ENCODE measurements around the gene CYB561D2. TPM values are rescaled to one million over a fixed set of nuclear protein-coding genes. Genes with fewer than 3 reads are reported as not detected.
A peak's percentile ranks its signal among the peaks of the same experiment; 100 is the strongest.

Gene CYB561D2
- total RNA-seq, 1 experiment from 2014 or later, result 32.8 TPM

DNA sequence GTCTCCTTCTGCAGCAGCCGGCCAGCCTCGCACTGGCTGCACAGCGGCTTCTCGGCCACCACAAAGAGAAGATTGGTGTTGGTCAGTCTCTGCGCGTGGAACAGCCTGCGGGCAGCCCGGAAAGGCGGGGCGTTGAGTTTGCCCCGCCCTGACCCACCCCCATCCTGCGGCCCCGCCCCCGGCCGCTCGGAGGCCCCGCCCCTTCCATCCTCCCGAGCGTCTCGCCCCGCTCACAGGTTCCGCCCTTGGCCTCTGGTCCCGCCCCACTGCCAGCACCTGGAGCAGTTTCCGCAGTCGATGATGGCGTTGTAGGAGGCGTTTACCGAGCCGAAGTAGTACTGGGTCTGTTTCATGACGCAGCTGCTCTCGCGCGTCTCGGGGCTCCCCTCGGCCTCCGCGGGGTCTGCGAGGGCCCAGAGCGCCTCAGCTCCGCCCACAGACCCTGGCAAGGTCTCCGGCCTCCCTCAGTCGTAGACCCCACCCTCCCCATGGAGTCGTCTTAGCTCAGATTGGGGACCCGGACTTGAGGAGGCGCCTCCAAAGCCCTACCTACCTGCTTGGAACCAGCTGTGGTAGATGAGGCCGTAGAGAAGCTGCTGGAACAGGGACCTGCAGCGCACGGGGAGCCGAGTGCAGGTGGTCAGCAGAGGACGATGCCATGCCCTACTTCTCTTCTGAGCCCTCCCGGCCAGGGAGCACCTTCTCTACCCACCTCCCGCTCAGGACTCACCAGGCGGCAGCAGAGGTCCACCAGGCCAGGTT, 14.6 kb downstream of the CYB561D2 start:
- no peak for DNase-seq (ENCODE audit: low read depth)

DNA sequence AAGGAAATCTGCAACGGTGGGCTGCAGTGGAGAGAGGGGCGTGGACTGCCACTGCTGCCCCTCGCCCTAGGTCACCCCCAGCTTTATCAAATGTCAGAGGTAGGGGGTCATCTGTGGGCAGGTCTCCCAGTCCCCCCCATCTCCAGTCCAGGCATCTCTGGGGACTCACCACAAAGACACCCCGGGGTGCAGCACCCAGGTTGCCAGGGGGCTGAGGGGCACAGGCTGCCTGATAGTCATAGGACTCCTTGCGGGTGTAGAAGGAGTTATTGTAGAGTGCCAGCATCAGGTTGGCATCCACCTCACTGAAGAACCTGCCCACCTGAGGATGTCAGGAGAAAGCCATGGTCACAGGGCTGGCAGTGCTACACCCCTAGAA, 15.2 kb downstream of the CYB561D2 start:
- DNase-seq (ENCODE audit: low read depth), result no peak

DNA sequence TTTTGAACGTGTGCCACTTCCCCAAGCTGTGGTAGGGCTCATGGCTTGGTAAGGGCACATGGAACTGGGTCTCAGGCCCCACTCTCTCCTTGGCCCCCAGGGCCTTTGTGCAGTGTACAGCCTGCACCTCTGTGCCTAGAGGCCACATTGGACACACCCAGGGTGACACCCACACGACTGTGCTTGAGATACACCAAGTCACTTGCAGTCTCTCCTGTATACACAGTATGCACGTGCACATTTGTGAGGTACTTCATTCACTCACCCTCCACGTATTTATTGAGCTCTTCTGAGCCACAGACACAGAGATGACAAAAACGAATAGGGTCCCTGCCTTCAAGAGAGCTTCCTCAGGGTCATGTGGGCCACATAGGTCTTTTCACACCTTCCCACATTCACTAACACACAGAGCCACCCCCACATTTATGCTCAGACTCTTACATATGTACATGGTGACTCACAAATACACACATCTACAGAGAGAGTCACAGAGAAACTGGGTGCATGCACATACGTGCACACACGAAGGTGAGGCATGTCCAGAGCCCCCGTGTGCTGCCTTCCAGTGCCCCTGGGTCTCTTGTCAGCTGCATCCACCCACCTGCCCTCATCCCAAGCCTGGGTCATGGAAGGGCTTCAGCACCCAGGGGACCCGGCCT, 18.5 kb downstream of the CYB561D2 start:
- no peak for DNase-seq (ENCODE audit: low read depth)

DNA sequence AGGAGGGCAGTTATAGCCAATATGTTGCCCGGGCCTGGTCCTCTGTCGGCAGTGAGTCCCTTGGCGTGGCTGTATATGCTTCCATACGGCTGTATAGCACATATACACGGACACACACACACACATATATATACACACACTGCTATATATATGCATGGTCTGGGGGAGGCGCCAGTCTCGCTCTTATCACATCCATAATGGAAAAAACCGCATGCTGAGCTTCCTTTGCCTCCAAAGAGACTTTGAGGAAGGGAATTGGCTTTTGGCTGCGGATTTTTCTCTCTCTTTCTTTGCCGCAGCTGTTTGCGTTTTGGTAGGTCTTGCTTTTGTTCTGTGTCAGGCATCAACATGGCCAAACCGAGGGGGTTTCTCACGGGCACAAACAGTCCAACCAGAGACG, 19.9 kb downstream of the CYB561D2 start:
- peak; percentile 31 for DNase-seq (ENCODE audit: low read depth)

DNA sequence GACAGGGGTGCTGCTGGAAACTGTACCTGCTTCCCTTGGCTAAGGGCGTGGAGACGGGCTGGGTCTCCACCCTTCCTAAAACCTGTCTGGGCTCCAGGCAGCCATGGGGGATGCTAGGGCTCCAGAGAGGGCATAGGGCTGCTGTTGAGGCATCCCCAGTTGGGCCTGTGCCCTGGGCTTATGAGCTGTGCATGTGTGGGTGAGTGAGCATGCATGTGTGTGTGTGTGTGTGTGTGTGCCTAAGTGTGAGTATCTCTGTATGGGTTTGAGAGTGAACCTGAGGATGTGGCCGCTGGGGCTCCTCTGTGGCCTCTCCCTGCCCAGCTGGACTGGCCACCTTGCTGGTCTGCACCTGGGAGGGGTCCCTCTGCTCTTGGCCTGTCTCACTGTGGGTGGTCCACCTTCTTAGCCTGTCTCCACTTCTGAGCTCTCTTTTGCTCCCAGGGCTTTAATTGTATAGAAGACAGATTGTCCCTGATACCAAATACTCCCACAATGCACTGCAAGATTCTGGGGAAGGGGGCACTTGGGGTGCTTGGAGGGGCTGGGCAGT, 20.5 kb downstream of the CYB561D2 start:
- no peak for DNase-seq (ENCODE audit: low read depth)

DNA sequence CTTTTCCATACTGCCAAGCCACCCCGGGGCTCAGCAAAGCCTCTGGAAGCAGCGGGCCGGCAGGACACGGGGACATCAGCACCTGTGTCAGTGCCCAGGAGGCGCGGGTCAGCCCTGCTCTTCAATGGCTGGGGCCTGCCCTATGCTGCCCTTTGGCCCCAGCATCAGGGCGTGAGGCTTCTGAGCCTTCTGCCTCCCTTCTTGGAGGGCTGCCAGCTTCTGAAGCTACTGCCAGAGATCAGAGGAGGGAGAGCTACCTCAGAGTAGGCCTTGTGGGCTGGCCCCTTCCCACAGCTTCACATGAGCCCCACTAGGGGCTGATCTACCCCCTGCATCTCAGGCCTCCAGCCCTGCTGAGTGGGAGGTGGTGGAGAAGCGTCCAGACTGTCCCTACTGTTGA, 21.7 kb downstream of the CYB561D2 start:
- no peak for DNase-seq (ENCODE audit: low read depth)

DNA sequence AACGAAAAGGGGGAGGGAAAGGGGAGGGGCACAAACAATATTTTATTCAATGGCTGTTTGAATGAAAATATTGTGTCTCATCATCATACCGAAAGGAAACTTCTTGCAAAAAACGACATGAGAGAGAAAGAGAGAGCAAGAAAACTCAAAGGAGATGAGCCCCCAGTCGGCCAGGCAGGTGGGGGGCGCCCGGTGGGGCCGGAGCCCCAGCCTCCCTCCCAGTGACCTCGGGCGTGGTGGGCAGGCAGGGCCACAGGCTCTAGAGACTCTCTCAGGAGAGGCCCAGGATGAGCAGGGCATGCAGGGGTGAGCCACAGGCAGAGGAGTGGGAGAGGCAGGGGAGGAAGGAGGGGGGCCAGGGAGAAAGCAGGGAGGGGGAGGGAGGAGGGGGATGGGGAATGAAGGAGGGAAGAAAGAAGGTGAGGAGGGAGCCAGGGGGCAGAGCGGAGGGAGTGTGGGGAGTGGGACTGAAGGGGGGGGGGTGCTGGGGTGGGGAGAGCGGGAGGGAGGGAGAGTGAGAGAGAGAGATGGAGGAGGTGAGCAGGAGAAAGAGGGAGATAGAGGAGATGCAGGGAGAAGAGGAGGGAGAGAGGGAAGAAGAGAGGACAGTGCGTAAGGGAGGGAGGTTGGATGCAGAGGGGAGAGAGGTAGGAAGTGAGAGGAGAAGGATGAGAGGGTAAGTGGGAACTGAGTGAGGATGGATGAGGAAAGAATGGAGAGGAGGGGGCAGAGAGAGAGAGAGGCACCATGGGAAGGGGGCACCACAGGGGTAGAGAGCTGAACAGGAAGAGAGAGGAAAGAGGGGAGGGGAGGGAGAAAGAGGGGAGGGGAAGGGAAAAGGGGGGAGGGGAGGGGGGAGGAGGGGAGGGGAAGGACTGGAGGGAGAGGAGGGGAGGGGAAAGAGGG, 22.7 kb downstream of the CYB561D2 start:
- no peak for DNase-seq (ENCODE audit: low read depth)

DNA sequence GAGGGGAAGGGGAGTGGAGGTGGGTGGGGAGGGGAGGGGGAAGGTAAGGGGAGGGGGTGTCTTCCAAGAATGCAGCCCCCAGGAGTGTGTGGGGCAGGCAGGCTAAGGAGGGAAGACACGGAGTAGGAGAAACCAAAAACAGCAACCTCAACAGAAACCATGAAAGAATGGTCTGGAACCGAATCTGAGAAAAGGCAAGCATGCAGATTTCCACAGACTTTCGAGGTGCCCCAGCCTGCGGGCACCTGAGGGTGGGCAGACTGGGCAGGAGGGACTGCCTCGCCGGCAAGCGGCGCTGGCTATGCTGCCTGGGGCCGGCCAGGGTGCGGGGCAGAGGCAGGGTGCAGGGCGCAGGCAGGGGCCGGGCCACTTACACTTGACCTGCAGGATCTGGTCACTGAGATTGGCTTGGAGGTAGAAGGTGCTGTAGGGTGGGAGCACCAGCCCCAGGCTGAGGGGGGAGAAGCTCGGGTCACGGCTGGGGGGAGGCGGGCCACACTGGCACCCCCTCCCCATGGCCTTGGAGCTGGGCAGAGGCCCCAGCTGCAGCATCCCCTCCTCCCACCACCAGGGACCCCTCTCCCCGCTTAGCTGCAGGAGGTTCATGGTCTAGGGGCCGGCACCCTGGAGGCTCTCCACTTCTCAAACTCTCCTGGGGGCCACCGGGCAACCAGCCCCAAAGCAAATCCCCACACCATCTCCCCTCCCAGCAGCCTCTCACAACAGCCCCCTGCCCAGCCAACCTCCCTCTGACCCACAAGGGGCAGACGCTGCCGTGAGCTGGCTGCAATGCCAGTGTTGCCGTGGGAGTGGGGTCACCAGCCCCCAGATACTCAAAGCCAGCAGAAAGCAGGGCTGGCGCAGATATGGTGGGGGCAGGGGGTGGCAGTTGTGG, 23.9 kb downstream of the CYB561D2 start:
- DNase-seq (ENCODE audit: low read depth), result no peak

DNA sequence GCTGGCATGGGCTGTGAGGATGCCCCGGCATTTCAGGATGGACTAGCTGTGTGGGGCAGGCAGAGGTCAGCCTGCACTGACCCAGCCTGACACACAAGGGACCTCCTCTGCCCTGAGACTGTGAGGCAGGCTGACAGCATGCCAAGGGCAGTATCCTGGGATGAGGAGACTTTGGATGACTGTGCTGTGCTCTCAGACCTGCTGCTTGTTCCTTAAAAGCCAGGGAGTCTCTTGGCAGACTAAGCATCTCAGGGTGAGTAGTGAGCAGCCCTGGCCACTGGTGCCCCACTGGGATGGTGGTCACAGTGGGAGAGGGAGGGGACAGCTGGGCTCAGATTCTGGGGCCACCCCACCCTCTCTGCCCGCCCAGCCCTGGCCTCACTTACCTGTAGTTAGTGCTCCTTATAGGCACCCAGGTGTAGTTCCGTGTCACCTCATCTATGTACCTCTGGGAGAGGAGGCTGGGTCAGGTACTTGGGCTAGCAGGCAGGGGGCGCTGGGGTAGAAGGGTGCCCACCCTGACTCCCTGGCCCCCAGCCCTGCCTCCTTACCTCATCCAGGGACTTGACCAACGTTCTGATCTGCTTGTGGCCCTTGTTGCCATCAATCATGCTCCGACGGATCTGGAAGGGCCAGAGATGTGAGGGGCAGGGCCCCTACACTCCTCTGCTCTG, 24.7 kb downstream of the CYB561D2 start:
- no peak for DNase-seq (ENCODE audit: low read depth)

DNA sequence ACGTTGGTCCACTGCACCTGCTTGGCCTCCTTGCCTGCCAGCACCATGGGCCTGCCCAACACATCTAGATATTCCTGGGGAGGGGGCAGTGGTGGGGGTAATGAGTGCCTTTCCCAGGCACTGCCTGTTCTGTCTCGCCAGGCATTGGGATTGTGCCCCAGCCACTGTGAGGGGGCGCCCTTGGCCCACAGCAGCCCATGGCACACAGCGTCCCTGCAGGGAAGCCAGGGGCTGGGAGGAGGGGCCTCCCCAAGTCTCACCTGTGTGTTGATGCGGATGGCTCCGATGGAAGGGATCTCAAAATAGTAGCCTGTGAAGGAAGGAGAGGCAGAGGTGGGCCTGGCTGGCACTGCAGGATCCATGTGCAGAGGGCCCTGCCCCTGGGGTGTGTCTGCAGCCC, 27.4 kb downstream of the CYB561D2 start:
- no peak for DNase-seq (ENCODE audit: low read depth)

DNA sequence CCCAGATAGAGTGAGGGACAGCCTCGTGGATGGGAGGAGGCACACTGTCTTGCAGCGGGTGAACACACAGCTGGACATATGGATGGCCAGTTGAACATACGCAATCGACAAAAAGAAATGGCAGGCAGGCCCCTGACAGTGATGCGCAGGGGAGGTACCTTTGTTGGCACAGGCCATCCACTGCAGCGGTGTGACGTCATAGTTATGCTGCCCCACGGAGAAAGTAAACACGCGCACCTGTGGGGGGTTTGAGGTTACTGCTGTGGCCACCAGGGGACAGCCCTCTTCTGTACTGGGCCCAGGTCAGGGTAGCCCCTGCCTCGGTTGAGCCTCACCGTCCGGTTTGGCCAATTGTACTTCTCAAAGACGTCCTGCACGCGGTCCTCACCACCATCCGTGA, 28.1 kb downstream of the CYB561D2 start:
- no peak for DNase-seq (ENCODE audit: low read depth)

DNA sequence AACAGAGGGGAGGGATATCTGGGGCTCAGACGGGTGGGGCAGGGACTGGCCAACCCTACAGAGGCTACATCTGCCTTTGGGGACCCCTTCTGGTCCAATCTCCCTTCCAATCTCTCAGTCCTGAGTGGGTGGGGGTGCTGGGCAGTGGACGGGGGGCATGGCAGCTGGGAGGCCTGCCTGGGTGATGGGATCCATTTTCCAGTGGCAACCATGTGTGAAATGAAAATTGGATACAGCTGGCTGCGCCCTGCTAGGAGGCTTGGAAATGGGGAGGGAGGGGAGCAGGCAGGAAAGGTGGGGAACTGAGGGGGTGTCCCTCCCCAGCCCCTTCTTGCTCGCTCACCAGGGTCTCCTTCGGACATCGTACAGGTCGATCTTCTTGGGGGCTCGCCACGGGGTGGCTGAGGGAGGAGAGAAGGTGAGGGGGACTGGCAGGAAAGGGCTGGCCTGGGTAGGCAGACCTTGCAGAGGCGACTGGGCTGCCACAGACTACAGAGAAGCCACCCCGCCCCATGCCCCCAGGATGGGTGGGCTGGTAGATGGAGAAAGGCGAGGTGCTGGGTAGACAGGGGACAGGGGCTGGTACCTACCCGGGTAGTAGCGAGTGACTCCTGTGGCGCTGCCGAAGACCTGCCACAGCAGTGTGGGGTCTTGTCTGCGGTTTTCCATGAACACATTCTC, 29.9 kb downstream of the CYB561D2 start:
- no peak for DNase-seq (ENCODE audit: low read depth)

DNA sequence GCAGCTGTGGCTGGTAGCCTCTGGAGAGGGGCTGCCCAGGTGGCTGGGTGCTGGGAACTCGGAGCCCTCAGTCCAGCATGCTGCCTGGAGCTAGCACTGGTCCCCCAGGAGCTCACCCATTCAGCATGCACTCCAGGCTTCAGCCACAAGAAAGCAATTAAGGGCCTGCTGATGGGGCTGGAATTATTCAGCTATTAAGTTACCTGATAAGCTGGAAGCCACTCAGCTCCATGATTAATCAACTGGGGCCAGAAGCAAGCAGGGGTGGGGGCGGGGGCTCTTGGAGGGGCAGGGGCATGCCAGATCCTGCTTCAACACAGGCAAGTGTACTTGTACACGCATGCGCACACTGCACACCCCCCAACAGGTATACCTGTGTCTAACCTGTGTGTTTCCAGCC, 30.7 kb downstream of the CYB561D2 start:
- DNase-seq (ENCODE audit: low read depth), result no peak

- DNase-seq (ENCODE audit: low read depth), result no peak
Observed at GRCh38 chr3:50382722-50383121, 32.1 kb downstream of the CYB561D2 start.

DNA sequence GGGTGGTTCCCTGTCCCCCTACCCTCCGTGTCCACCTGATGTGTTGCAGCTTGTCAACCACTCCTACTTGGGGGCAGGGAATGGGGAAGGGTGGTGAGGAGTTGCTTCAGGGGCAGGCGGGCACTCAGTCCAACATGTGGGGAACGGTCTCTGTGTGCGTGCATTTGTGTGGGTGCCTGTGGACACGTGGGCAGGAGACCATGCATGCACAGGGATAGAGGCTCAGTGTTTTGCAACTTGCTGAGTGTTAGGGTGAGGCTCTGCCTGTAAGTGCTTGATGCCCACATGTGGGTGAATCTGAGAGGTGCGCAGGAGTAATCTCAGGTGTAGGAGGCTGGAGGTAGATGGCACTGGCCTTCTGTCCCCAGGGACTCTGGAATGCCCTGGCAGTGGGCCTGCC, 33.1 kb downstream of the CYB561D2 start:
- DNase-seq (ENCODE audit: low read depth), result no peak

GRCh38 chr3:50385754-50386153, 35.1 kb downstream of the CYB561D2 start:
- DNase-seq (ENCODE audit: low read depth), result no peak

DNA sequence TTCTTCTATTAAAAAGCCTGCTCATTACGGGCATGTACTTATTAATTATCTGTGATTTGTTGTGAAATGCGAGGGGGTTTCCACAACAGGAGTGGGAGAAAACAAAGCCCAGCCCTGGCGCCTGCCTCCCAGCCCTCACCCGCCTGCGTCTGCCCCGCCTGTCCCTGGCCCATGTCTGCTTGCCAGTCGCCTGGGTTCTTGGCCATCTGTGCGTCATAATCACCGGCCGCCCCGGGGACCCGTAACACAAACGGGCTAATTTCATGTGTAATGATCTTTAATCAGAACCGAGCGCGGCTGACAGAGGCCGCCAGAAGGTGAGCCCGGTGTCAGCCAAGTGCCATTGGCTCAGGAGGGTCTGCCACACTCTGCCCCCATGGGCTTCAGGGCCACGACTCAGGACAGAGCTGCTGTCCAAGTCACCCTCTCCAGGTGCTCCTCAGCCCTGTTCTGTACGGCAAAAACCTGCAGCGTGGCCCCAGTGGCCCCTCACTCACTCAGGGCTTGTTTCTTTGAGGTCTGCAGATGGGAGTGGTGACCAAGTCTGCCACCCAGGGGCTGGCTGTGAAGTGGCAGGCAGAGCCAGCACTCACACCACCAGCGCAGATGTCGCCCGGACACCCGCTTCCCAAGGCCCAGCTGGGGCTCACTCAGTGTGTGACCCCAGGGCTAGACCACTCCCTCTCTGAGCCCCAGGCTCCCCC, 37.5 kb downstream of the CYB561D2 start:
- no peak for DNase-seq (ENCODE audit: low read depth)

DNA sequence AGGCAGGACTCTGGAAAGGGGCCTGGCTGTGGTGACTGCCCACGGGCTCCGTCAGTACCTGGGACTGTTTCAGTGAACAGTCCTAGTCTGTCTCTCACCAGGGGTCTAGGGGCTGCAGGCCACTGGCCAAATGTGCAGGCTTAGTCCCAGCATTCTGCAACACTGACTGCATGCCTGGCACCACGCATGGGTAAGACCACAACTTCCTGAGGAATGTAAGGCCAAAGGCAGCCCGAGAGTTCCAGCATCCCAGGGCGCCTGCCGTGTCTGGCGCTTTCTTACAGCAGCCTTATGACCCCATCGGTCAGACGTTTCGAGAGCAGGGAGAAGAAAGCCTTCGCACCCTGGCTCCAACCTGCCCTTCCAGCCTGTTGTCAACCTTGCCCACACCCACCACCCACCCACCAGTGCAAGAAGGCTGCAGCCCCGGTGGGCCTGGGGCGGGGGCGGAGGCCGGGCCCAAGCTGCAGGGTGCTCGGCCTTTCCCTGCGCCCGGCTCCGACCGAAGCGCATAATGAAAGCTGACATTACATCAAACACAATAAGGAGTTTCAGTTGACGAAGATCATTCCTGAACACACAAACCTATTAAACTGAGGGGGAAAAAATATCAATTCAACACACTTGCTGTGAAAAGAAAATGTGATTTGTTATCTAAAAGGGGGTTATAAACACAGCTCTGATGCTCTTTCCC, 38.2 kb downstream of the CYB561D2 start:
- peak; percentile 22 for DNase-seq (ENCODE audit: low read depth)

DNA sequence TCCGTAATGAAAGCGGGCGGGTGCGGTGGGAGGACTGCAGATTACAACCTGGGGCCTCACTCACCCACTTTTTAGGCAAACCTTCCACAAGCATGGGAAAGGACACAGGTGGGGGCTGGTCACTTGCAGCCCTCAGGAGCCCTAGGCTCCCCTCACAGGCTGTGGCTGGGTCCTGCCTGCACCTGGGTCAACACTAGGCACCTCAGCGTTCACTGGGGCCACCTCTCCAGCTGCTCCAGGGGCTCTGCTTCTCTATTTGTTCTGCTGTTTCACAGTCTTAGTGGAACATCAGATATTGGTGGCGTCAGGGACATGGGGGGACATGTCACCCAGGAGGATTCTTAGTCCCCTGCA, 38.7 kb downstream of the CYB561D2 start:
- DNase-seq (ENCODE audit: low read depth), result no peak

Data from M059J (cell line).